ENCODE results near the gene ZFX. TPM values are rescaled to one million over a fixed set of nuclear protein-coding genes. Genes with fewer than 3 reads are reported as not detected.
"Not testable (repeated sequence)": the region's sequence is repeated elsewhere in the genome, so short reads cannot be mapped to it uniquely, and the experiment has no call there.

ZFX gene
- total RNA-seq, 1 donor from 2014 or later: 36.6 TPM

GRCh38 chrX:24151513-24151912, 2.0 kb downstream of the ZFX start:
- DNase-seq (ENCODE audit: extremely low read depth, low read depth, low spot score): no peak

DNA sequence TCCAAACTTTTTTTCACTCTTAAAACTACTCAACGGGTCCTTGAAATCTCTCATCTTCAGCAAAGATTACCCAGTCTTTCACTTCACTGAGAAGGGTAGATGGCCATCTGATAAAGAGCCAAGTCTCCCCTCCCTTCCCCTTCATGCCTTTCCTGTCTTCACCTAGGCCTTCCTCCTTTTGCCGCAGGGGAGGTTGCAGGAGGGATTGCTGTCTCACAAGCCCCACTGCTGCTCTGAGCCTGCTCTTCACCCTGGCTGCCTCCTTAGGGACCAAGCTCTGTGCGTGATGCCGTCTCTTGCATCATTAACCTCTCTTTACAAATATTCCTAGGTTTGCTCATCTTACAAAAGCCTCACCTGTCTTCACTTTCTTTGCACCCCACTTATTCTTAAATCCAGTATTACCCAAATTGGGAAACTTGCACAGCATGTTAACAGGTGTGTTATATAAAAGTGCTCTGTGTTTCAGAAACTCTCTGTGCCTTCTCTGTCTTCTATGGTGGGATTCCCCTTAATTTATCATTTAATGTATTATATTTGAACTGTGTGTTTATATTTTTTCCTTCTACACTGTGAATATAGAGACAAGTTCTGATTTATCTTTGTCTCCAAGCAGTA, 3.8 kb downstream of the ZFX start:
- DNase-seq (ENCODE audit: extremely low read depth, low read depth, low spot score): no peak

- no peak for DNase-seq (ENCODE audit: extremely low read depth, low read depth, low spot score)
Observed at GRCh38 chrX:24153796-24154189, 4.3 kb downstream of the ZFX start.

DNA sequence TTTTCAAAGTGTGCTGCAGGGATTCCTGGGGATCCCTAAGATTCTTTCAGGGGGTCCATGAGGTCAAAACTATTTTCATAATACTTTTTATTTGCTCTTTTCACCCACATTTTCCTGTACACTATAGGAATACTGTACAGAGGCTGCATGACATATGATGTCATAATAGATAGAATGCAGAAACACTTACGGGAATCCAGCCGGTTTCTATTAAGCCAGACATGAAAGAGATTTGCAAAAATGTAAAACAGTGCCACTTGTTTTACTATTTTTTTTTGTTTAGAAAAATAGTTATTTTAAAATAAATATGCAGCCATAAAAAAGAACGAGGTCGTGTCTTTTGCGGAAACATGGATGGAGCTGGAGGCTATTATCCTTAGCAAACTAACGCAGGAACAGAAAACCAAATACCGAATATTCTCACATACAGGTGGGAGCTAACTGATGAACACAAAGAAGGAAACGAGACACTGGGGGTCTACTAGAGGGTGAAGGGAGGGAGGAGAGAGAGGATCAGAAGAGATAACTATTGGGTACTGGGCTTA, 5.0 kb downstream of the ZFX start:
- DNase-seq (ENCODE audit: extremely low read depth, low read depth, low spot score): no peak

GRCh38 chrX:24155747-24156146, 6.2 kb downstream of the ZFX start:
- DNase-seq (ENCODE audit: extremely low read depth, low read depth, low spot score): not testable (repeated sequence)

GRCh38 chrX:24156177-24156576, 6.6 kb downstream of the ZFX start:
- DNase-seq (ENCODE audit: extremely low read depth, low read depth, low spot score): no peak

GRCh38 chrX:24158881-24159280, 9.4 kb downstream of the ZFX start:
- no peak for DNase-seq (ENCODE audit: extremely low read depth, low read depth, low spot score)

DNA sequence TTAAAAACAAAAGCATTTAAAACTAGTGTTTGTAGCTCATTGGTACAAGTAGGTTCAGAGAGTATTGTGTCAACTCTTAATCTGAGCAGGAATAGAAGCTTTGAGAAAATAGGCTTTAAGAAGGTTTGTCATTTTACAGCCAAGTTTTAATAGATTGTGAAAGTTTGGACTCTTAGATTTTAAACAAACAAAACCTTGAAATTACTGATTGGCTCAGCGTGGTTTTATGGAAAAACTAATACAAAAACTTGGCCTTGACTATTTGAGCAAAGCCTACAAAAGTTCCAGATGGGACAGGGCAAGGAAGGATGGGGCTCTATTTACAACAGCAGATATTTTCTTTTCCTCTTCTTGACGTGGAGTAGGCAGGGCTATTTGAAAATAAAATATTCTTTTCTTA, 16.5 kb downstream of the ZFX start:
- no peak for DNase-seq (ENCODE audit: extremely low read depth, low read depth, low spot score)

DNA sequence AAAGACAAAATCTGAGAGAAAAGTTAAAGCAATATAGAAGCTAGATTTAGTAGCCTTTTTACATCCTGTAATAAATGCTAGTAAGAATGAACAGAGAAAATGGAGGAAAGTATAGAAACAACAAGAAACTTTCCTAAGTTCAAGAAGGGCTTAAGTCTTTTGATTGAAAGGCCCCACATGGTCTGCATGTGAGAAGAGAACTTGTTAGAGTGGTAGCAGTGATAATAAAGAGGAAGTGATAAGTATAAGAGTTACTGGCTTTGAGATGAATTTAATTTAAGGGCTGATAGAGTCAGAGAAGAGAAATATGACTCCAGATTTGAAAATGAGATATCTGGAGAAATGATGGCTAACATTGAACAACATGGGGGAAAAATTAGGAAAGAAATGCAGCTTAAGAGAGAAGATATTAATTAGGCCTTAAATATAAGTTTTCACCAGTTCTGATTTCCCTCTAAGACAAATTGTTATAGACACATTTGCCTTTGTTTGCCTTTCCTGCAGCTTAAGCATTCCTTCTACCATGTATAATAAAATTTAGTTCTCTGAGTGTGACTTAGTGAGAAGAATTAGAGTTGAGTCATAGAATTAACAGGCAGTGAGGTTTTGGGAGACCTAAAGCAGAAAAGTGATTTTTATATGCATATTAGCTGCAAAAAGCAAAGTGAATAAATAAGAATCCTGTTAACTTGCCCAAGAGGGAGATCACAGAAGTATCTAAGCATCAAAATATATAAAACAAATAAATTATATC, 18.4 kb downstream of the ZFX start:
- no peak for DNase-seq (ENCODE audit: extremely low read depth, low read depth, low spot score)

DNA sequence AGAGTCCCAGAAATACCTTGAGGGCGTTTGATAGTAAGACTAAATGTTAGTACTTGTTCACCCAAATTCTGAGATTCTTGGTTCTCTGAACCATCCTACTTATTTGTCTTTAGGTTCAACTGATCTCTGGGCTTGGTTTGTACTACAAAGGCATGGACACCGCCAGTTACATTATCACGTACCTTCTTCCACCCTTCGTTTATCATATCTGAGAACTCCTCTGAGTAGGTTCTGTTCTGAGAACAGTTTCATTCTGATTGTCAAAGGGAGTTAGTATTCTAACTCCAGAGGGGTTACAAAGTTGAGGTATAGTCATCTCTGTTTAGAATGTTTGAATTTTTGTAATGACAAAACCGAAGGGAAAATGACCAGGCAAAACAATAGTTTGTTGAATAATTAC, 19.3 kb downstream of the ZFX start:
- no peak for DNase-seq (ENCODE audit: extremely low read depth, low read depth, low spot score)

DNA sequence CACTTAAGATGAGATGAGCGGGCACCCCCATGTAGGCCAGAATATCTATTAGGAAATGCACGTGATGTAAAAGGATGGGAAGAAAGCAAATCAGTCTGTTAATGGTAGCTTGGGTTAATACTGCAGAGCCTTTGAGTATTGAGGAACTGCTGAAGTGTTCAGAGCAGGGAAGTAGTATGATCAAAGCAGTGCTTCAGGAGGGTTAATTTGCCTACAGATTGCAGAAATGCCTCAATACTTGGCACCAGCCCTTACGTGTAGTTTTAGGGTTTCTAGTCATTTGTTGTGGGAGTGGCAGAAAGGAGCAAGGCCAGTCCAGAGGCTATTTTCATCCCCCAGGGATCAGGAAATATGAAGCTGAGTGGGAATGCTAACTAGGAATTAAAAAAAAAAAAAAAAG, 19.7 kb downstream of the ZFX start:
- DNase-seq (ENCODE audit: extremely low read depth, low read depth, low spot score): no peak

DNA sequence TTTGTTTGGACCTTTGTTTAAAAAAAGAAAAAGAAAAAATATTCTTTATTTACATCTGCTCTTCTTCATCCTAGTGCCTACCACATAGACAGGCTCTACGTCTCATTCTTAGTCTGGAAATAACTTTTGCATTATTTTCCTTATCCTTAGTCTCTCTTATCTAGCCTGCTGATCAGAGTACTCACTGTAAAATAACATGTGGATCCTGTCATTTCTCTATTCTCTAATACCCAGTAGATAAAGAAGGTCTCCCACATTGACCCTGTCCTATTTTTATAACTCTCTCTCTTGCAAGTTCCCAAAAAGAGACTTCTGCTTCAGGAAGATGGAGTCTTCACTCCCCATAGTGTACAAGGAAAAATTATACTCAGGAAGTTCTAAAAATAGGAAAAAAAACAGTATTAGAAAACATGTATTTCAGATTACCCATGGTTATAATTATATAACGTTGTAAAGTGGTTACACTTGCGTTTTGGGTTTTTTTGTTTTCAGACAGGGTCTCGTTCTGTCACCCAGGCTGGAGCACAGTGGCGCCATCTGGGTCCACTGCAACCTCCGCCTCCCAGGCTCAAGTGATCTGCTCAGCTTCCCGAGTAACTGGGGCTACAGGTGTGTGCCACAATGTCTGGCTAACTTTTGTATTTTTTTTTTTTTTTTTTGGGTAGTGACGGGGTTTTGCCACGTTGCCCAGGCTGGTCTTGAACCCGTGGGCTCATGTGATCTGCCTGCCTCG, 23.8 kb downstream of the ZFX start:
- DNase-seq (ENCODE audit: extremely low read depth, low read depth, low spot score): no peak

- no peak for DNase-seq (ENCODE audit: extremely low read depth, low read depth, low spot score)
Observed at GRCh38 chrX:24175276-24175675, 25.7 kb downstream of the ZFX start.

DNA sequence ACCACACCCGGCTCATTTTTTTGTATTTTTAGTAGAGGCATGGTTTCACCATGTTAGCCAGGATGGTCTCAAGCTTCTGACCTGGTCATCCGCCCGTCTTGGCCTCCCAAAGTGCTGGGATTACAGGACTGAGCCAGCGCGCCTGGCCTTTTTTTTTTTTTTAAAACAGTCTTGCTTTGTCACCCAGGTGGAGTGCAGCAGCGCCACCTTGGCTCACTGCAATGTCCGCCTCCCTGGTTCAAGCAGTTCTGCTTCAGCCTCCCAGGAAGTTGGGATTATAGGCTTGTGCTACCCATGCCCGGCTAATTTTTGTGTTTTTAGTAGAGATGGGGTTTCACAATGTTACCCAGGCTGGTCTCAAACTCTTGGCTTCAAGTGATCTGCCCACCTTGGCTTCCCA, 28.9 kb downstream of the ZFX start:
- DNase-seq (ENCODE audit: extremely low read depth, low read depth, low spot score): no peak

DNA sequence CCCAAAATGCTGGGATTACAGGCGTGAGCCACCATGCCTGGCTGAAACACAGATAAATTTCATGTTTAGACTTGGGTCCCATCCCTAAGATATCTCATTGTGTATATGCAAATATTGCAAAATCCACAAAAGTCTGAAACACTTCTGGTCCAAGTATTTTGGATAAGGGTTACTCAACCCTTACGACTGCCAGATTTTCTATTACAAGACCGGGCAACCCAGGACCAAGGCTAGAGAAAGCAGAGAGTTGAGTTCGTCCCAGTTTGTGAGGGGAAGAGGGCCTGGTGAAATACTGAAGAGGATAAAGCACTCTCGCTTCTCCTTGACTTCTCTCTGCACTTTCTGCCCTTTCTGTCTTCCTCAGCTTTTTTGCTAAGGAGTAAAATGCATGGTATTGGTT, 34.5 kb downstream of the ZFX start:
- no peak for DNase-seq (ENCODE audit: extremely low read depth, low read depth, low spot score)

DNA sequence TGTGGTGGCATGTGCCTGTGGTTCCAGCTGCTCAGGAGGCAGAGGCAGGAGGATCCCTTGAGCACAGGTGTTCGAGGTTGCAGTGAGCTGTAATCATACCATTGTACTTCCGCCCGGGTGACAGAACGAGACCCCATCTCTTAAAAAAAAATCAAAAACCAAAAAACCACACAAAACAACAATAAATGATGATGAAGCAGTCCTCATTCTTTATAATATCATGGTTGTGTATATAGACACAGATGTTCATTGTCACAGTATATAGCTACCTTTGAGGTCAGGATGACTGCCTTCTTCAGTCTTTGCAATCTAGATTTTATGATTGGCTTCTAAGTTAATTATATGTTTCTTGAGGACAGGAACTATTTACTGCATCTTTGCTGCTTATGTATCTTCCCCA, 37.0 kb downstream of the ZFX start:
- no peak for DNase-seq (ENCODE audit: extremely low read depth, low read depth, low spot score)

GRCh38 chrX:24186986-24187385, 37.5 kb downstream of the ZFX start:
- DNase-seq (ENCODE audit: extremely low read depth, low read depth, low spot score): no peak

DNA sequence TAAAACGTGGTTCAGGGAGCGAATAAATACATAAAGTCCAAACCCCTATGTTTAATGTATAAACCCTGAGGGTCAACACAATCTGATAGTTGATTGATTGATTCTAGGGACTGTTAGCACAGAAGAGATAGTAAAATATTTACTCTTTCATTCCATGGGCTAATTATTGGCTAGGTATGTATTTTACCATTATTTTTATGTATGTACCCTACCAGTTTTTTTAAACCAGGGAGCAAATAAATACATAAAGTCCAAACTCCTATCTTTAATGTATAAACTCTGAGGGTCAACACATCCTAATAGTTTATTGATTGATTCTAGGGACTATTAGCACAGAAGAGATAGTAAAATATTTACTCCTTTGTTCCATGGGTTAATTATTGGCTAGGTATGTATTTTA, 40.0 kb downstream of the ZFX start:
- DNase-seq (ENCODE audit: extremely low read depth, low read depth, low spot score): no peak

GRCh38 chrX:24190500-24191156, 41.1 kb downstream of the ZFX start:
- DNase-seq (ENCODE audit: extremely low read depth, low read depth, low spot score): no peak

DNA sequence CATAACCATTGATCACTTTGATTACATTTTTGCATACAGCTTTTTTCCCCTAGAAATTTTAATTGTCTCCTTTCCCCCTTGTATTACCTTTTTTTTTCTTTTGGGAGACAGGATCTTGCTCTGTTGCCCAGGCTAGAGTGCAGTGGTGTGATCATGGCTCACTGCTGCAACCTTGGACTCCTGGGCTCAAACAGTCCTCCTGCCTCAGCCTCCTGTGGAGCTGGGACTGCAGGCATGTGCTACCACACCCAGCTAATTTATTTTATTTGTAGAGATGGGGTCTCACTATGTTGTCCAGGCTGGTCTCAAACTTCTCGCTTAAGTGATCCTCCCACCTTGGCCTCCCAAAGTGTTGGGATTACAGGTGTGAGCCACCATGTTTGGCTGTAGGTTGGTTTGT, 47.0 kb downstream of the ZFX start:
- DNase-seq (ENCODE audit: extremely low read depth, low read depth, low spot score): no peak

- DNase-seq (ENCODE audit: extremely low read depth, low read depth, low spot score): no peak
Observed at GRCh38 chrX:24198101-24198500, 48.6 kb downstream of the ZFX start.

All from glomerular endothelial cell (primary cell).